ENCODE data around the gene EDN2.

EDN2 gene
- long read RNA-seq: 0 reads

DNA sequence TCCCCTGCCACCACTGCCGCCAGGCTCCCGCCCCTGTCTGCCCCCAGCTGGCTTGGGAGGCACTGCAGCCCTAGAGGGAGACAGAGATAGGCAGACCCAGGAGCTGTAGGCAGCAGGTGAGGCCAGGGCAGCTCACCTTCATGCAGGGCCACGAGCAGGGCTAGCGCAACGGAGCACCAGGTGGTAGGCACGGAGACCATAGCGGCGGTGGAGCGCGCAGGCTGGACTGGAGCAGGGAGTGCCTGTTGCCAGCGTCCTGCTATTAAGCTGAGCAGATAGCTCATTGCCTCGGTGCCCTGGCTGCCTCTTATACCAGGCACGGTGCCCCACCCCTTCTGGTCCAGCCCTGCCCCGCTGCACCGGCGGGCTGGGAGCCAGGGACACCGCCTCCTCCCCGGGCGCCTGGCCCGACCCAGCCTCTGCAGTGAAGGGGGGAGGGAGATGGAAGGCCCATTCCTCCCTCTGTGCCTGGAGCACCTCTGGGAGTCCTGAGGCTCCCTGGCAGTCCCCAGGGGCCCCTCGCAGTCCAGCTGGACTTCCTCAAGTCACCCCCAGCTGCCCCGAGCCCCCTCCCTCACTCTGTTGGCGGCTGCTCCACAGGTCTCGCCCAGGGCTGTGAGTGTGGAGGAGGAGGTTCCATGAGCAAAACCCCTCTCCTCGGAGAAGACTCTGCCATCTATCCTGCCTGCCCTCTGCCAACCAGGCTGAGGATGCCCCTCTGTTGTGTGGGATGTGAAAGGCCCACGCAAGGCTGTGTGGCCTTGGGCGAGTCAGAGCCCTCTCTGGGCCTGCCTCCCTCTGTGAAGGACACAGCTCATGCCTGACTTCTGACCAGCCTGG lies at the start of gene EDN2:
Gene EDN2, minus strand, starts transcription at position 282 of the 840 bp plus-strand sequence. Its CDS starts 82 bp downstream, at position 200.
- TF ChIP-seq, protein P1, sequence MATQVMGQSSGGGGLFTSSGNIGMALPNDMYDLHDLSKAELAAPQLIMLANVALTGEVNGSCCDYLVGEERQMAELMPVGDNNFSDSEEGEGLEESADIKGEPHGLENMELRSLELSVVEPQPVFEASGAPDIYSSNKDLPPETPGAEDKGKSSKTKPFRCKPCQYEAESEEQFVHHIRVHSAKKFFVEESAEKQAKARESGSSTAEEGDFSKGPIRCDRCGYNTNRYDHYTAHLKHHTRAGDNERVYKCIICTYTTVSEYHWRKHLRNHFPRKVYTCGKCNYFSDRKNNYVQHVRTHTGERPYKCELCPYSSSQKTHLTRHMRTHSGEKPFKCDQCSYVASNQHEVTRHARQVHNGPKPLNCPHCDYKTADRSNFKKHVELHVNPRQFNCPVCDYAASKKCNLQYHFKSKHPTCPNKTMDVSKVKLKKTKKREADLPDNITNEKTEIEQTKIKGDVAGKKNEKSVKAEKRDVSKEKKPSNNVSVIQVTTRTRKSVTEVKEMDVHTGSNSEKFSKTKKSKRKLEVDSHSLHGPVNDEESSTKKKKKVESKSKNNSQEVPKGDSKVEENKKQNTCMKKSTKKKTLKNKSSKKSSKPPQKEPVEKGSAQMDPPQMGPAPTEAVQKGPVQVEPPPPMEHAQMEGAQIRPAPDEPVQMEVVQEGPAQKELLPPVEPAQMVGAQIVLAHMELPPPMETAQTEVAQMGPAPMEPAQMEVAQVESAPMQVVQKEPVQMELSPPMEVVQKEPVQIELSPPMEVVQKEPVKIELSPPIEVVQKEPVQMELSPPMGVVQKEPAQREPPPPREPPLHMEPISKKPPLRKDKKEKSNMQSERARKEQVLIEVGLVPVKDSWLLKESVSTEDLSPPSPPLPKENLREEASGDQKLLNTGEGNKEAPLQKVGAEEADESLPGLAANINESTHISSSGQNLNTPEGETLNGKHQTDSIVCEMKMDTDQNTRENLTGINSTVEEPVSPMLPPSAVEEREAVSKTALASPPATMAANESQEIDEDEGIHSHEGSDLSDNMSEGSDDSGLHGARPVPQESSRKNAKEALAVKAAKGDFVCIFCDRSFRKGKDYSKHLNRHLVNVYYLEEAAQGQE (IDR thresholded peaks at IDR 0.05; ENCODE audit: insufficient replicate concordance, low read depth): no peak
- no peak for TF ChIP-seq POLR2AphosphoS5 (IDR thresholded peaks at IDR 0.05; ENCODE audit: low read depth)
- no peak within 1 kb of the TSS for H3K27ac ChIP-seq (replicated peaks)
- no peak within 1 kb of the TSS for H3K4me3 ChIP-seq (replicated peaks; ENCODE audit: insufficient read depth, low read length)
- no peak for DNase-seq (ENCODE audit: low read depth in 1 of 2, low spot score in 1 of 2)
- H3K27me3 ChIP-seq (ENCODE audit: insufficient read depth, poor library complexity, severe bottlenecking): peaks cover 10% of the 10 kb centered on the region

DNA sequence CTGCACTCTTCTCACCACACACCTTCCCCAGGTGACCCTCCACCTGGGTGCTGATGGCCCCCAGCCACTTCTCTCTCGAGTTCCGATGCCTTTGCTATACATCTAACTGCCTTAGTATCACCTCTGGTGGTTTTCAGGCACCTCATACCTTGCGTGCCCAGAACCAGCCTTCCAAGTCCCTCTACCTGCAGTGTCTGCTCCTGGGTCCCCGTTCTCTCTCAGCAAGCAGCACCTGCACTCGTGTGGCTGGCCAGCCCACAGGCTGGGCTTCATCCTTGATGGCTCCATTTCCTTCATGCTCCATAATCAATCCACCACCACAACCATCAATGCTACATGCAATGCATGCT lies 49.2 kb upstream of the EDN2 start:
- Histone ChIP-seq H3K4me3 (replicated peaks; ENCODE audit: insufficient read depth, low read length) (no peak overlapping the region), H3K27ac (replicated peaks) (no peak overlapping the region), H3K27me3 (ENCODE audit: insufficient read depth, poor library complexity, severe bottlenecking) (no peaks in the 10 kb centered on the region)
- no peak for DNase-seq (ENCODE audit: low read depth in 1 of 2, low spot score in 1 of 2)
- TF ChIP-seq GABPA (IDR thresholded peaks at IDR 0.05; ENCODE audit: low read depth) (no peak), POLR2AphosphoS5 (IDR thresholded peaks at IDR 0.05; ENCODE audit: low read depth) (no peak), SPI1 (IDR thresholded peaks at IDR 0.05; ENCODE audit: borderline replicate concordance, low read depth) (no peak), CTCF (IDR thresholded peaks at IDR 0.05; ENCODE audit: insufficient read depth, low read length) (no peak)
- TF ChIP-seq, protein P1 (IDR thresholded peaks at IDR 0.05; ENCODE audit: insufficient replicate concordance, low read depth): no peak

DNA sequence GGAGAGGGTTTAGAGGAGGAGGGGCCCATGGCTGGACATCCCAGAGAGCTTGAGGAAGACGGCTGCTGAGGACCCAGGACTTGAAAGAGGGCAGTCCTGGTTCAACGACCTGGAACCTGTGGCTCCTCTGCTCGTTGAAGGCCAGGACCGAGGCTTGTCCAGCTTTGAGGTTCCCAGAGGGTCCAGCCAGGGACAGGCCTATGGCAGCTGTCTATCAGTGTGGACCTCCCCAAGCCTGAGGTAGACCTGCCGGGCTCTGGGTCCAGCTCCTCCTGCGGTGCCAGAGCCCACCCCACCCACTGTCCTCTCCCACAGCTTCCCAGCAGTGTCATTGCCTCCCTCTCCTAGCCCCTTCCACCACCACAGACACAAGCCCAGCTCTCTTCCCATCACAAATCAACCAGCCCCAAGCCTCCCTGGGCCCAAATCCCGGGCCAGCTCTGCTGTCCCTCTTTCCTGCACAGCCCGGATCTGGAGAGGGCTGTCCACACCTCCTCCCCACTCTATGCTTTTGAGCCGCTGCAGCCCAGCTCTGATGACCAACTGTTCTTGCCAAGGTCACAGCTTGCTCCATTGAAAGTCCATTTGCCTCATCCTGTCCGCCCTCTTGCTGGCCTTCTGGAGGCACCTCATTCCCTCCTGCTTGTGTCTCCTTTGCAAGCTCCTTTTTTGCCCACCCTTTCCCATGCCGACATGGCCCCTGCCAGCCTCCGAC lies 48.7 kb upstream of the EDN2 start:
- DNase-seq (ENCODE audit: low read depth in 1 of 2, low spot score in 1 of 2): no peak
- H3K4me3 ChIP-seq (replicated peaks; ENCODE audit: insufficient read depth, low read length): no peak overlapping the region
- no peaks in the 10 kb centered on the region for H3K27me3 ChIP-seq (ENCODE audit: insufficient read depth, poor library complexity, severe bottlenecking)
- TF ChIP-seq, protein P1 (IDR thresholded peaks at IDR 0.05; ENCODE audit: insufficient replicate concordance, low read depth): no peak
- TF ChIP-seq POLR2AphosphoS5 (IDR thresholded peaks at IDR 0.05; ENCODE audit: low read depth) (no peak), SPI1 (IDR thresholded peaks at IDR 0.05; ENCODE audit: borderline replicate concordance, low read depth) (no peak), CTCF (IDR thresholded peaks at IDR 0.05; ENCODE audit: insufficient read depth, low read length) (no peak), GABPA (IDR thresholded peaks at IDR 0.05; ENCODE audit: low read depth) (no peak)
- no peak overlapping the region for H3K27ac ChIP-seq (replicated peaks)

Measured in HL-60 (cell line).